HT-29 (cell line): Measurements from ENCODE around the gene HERPUD1. TPM values are rescaled to one million over a fixed set of nuclear protein-coding genes. Genes with fewer than 3 reads are reported as not detected.
"Not testable (repeated sequence)": the region's sequence is repeated elsewhere in the genome, so short reads cannot be mapped to it uniquely, and the experiment has no call there.

Experiments used
- DNase-seq: peaks from one replicate; pipeline ENCODE4 v3.0.0-alpha.2; 2015; ENCODE audit warnings: low spot score
- total RNA-seq: library from RNA; depleted of rRNA; stranded (reverse); fragments of >200 nt; shearing (Covaris generic); gene quantifications from 2 replicates; pipeline ENCODE4 v1.2.3, GENCODE V29; 2014

Gene HERPUD1
- total RNA-seq, 1 experiment from 2014 or later, result 45.1 TPM

DNA sequence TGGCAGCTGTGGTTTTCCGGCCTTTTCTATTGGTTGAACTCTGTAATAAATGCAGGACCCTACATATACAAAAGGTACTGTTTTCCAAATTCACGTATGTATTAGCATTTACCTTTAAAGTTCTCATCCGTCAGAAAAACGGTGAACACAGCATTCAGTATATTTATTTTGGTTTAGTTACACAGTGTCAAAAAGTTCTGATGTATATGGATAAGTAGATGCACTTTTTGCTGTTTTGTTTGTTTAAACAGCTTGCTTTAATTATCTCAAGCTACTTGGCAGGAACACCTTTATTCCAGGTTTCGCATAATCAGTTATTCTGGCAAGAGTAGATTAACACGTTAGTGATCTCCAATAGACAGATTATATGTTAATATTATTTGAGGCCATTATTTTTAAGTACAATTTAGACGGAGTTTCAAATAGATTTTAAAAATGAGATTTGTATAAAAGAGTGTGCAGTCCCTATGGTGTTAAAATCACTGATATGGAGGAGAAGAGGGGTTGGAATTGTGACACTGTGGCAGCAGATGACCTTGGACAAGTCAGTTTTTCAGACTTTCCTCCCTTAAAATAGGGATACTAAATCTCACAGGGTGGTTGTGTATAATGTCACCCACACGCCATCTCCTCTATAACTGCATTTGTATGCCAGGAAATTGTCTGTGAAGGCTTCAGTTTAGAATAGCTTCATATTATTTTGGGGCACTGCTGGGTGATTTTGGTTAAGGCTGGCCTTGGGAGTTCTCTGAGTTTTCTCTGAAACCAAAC is 2.1 kb downstream of the HERPUD1 start:
- DNase-seq, result no peak

DNA sequence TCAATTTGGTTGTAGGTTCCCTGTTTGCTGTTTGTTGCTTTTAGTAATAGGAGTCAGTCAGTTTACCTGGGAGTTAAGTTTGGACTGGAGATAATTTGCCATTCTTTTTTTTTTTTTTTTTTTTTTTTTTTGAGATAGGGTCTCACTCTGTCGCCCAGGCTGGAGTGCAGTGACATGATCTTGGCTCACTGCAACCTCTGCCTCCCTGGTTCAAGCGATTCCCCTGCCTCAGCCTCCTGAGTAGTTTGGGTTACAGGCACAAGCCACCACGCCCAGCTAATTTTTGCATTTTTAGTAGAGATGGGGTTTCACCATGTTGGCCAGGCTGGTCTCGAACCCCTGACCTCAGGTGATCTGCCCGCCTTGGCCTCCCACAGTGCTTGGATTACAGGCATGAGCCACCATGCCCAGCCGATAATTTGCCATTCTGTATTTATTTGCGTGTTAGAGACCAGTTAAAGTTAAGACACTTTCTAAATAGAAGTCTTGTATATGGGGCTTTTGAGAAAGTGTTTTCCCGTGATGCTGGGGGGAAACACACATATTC is 2.7 kb downstream of the HERPUD1 start:
- DNase-seq, result not testable (repeated sequence)

DNA sequence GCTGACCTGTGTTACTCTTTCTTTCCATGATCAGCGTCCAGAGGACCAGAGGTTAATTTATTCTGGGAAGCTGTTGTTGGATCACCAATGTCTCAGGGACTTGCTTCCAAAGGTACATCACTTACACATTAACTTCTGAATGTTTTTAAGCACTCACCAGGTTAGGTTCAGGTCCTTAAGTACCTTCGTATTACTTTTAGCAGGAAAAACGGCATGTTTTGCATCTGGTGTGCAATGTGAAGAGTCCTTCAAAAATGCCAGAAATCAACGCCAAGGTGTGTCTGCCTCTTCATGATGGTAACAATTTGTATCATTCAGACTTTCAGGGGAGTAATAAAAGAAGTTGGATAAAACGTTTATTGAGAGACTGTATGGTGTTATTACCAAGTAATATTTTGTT is 3.3 kb downstream of the HERPUD1 start:
- no peak for DNase-seq

DNA sequence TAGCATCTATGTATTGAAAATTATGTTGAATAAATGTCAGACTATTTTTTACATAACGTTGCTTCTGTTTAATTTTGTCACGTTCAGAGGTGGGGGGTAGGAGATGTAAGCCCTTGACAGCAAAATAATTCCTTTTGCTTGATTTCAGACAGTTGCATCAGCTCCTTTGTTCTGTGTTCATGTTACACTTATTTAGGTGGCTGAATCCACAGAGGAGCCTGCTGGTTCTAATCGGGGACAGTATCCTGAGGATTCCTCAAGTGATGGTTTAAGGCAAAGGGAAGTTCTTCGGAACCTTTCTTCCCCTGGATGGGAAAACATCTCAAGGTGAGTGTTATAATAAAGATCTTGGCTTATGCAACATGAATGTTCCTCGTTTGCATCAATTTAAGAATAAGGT is 4.5 kb downstream of the HERPUD1 start:
- no peak for DNase-seq

DNA sequence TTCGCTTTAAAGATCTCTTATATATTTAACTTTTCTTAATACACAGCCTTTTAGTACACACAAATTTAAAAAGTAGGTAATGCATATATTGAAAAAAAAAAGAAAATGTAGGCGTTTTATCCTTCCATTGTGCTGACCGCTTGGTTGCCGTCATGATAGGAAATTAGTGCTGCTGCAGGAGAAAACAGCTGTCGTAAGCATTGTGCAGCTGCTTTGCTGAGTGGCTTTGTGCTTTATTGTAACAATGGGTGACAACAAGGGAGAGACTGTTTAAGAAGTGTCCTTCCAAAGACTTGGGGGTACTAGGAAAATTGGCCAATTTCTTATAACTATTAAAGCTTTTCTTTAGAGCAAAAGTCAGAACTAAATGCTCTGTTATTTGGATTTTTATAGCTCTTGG is 5.0 kb downstream of the HERPUD1 start:
- no peak for DNase-seq

DNA sequence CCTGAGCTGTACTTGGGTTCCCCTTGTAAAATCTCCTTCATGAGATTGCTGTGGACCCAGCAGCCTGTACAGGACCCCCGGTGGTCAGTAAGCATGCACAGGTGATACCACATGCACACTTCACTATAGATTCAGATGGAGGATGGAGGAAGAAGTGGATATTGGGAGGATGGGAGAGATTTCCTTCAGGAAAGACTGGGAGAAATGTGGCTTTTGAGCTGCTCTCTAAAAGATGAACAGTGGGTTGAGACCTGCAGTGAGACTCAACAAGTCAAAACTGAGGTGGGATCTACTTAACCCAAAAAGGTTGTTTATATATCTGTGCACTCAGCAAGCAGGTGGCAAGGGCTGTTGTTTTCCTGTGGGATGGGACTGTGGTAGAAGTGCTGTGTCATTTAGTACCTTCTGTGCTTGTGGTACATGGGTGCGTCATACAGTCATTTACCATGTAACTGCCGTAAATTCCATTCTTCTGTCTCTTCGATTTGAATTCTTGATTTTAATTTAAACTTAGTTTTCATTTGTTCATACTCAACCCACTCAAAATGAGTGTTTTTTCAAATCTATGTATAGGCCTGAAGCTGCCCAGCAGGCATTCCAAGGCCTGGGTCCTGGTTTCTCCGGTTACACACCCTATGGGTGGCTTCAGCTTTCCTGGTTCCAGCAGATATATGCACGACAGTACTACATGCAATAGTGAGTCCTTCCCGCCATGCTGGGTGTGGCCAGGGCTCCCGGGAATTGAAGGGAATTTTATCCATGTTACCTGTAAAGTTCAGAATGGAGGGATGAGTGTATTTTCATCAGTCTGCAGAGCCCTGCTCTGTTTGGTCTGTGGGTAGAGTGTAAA is 6.9 kb downstream of the HERPUD1 start:
- no peak for DNase-seq

DNA sequence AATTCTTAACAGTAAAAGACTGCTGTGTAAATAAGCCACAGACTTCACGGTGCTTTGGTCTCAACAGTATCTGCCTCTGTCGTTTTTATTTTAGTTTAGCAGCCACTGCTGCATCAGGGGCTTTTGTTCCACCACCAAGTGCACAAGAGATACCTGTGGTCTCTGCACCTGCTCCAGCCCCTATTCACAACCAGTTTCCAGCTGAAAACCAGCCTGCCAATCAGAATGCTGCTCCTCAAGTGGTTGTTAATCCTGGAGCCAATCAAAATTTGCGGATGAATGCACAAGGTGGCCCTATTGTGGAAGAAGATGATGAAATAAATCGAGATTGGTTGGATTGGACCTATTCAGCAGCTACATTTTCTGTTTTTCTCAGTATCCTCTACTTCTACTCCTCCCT is 7.9 kb downstream of the HERPUD1 start:
- no peak for DNase-seq

DNA sequence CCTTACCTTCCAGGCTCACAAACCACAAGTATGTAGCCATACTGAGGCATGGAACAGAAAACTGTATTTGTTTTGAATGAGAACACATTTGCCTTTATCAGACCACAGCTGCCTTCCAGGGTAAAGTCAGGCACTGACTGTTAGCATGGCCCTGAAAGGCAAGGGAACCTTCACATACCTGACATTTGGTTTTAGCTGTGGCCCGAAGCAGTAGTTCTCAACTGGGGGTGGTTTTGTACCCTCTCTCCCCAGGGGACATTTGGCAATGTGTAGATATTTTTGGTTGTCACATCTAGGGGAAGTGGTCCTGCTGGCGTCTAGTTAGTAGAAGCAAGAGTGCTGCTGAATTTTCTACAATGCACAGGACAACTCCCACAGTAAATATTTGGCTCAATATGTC is 9.2 kb downstream of the HERPUD1 start:
- DNase-seq, result no peak

DNA sequence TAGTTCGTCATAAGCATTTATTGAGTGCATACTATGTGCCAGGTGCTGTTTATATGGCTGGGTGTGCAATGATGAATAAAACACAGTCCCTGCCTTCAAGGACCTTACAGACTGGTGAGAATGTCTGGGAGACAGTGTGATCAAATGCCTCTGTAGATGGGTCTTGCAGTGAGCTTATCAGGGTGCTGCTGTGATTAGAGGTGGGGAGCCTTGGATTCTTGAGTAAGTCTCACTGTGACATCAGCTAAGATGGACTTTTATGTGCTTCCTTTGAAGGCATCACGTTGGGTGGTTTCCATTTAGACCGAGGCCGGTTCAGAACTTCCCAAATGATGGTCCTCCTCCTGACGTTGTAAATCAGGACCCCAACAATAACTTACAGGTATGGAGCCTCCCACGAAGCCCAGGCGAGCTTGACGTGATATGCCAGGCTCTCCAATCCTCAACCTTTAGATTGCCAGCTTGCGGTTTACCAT is 10.0 kb downstream of the HERPUD1 start:
- DNase-seq, result no peak

DNA sequence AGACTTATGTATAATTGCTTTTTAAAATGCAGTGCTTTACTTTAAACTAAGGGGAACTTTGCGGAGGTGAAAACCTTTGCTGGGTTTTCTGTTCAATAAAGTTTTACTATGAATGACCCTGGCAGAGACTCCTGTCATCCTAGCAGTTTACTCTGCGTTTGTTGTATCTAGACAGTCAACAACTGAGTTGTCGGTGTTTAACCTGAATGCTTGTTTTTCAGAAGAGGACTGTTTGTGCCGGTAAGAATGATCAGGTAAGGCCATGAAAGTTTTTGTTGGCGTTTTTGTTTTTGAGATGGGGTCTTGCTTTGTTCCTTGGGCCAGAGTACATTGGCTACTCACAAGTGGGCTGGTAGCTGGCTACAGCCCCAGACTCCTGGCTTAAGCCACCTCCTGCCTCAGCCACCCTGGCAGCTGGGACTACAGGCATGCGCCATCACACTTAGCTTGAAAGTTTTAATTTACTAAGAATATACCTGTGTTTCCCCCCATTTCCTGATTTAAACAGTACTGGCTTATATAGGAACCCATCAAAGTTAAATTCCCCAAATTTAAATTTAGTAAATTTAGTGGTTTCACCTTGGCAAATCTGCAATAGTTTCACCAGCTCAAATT is 11.9 kb downstream of the HERPUD1 start:
- DNase-seq, result no peak

DNA sequence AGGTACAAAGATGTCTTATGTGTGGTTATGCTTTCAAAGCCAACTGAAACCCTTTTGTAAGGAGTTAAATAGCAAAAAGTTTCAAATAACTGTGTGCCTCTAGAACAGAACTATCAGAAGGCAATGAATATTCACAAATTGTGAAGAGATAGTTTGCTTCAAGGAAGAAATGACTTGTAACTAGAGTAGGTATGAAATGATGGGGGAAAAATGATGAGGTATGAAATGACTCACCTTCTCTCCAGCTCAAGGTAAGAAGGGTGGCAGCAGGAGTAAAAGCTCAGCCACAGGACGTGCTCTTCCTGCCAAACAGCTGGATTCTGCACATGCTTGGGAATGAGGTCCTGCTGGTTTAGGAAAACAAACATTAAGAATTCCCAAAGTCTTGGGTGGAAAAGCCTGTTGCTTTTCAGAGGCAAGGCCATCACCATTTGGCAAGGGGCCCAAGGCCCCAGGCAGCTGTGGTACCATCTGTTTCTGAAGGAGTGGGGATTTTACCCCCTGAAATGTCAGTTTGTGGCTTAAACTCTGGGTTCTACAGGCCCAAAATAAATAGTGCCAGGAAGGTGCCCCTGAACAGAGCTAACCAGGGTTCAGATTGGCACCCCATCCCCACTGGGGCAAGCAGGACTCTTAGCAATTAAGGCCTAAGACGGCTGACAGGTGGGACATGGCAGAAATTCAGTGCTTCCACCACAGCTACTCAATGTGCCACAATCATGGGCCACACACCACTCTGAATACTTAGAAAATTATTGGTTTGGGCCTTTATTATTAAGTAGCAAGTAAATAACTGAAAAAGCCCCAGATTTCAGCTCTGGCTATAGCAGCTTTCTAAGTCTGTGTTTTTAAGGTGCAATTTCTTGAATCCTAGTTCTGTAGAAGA is 13.3 kb downstream of the HERPUD1 start:
- DNase-seq, result no peak

DNA sequence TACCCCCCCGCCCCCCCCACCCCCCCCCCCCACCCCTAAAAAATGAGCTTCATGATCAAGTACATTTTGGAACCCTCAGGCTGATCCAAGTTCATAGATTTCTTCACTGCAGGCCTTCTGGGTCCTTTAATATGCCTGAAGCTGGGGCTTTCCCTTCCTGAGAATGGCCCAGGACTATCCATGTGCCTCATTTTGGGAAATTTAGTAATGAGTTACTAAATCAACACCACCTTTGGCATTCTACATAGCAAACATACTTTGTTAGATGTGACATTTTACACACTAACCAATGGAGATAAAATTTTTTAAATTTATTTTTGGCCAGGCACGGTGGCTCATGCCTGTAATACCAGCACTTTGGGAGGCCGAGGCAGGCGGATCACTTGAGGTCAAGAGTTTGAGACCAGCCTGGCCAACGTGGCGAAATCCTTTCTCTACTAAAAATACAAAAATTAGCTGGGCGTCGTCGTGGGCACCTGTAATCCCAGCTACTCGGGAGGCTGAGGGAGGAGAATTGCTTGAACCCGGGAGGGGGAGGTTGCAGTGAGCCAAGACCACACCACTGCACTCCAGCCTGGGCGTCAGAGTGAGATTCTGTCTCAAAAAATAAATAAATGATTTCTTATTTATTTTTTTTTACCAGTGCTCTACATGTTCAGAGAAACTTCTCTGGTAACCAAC is 14.0 kb downstream of the HERPUD1 start:
- no peak for DNase-seq

DNA sequence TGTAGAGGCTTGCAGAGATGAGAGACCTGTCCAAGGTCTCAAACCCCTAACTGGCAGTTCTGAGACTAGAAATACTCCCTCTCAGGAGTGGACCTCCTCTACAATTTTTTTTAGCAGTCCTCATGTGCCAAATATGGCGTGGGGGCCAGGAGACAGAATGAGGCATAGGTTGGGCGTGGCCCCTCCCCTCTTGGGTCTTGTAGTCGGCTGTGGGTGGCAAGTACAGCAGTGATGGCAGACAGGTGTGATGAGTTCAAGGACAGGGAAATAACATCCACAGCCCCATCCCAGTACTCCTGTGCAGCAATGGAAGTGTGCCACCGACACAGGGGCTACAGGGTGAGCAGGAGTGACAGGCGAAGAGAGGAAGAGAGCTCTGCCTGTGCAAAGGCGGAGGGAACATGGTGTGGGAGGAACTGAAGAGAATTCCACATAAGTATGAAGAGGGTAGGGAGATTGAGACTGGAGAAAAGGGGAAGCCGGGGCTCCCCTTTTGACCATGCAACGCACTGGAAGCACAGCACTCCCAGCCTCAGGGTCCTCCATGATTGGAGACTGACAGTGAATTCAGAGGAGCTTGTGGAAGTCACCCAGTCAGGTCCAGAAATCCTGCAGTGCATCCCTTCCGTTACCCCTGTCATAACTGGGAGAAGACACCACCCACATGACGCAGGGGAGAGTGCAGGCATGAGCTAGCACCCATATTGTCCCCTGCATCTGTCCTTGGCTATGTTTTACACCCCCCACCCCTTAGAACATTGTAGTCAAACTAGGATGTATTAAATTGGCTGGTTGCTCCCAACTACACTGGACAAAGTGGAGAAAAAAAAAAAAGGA is 15.0 kb downstream of the HERPUD1 start:
- no peak for DNase-seq

DNA sequence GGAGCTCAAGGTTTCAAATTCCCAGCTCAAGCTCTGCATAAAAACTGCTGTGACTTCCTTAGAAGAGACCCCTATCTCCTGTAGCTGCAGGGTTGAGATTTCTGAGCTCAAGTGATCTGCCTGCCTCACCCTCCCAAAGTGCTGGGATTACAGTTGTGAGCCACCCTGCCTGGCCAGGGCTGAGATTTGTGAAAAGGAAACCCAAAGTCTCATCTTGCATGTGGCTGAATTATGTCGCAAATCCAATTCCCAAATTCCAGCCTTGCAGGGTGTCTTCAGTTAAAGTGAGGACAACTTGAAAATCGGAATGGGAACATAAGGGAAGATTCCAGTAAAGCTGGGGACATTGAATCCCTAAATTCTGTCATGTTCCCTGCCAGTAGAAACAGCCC is 15.7 kb downstream of the HERPUD1 start:
- DNase-seq, result no peak

DNA sequence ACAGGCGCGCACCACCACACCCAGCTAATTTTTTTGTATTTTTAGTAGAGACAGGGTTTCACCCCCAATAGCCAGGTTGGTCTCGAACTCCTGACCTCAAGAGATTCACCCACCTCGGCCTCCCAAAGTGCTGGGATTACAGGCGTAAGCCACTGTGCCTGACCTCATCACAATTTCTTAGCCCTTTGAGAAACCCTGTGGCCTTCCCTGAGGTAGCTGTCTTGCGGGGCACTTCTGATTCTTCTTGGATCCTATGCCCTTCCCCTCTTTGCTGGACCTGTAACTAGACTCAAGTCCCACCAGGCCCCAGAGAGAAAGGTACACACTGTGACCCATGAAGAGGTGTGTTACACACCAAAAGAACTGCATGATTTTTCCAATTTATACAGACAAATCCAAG is 16.3 kb downstream of the HERPUD1 start:
- DNase-seq, result no peak

DNA sequence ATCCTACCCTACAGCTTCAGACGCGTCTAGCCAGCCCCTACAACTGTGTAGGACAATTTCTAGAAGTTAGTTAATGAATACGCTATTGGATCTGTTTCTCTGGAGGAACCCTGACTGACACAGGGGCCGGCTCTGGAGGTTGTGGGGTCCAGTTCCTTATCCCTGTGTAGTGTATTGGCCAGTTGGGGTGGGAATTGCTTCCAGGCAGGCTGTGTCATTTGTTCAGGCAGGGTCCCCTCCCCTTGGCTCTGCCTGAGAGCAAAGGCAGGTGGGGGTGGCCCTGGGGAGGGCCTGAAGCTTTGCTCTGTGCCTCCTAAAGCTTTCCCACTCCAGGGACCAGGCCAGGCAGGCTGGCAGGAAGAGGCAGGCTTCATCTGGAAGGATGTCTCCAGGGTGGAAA is 18.1 kb downstream of the HERPUD1 start:
- DNase-seq, result no peak

DNA sequence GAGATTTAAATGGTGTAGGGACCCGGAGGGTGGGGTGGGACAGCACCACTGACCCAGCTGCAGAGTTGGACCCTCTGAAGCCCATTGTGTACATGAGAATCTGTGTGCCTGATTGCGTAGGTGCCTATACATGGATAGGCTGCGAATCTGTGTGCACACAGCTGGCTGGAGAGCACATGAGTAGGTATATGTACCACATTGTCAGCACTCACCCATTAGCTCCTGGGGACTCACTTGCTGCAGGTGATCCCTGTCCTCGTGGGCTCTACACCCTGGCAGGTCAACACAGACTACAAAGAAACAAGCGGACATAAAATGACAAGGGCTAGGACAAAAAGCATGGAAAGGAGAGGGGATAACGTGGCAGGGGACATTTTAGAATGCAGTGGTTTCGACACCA is 18.5 kb downstream of the HERPUD1 start:
- DNase-seq, result no peak

DNA sequence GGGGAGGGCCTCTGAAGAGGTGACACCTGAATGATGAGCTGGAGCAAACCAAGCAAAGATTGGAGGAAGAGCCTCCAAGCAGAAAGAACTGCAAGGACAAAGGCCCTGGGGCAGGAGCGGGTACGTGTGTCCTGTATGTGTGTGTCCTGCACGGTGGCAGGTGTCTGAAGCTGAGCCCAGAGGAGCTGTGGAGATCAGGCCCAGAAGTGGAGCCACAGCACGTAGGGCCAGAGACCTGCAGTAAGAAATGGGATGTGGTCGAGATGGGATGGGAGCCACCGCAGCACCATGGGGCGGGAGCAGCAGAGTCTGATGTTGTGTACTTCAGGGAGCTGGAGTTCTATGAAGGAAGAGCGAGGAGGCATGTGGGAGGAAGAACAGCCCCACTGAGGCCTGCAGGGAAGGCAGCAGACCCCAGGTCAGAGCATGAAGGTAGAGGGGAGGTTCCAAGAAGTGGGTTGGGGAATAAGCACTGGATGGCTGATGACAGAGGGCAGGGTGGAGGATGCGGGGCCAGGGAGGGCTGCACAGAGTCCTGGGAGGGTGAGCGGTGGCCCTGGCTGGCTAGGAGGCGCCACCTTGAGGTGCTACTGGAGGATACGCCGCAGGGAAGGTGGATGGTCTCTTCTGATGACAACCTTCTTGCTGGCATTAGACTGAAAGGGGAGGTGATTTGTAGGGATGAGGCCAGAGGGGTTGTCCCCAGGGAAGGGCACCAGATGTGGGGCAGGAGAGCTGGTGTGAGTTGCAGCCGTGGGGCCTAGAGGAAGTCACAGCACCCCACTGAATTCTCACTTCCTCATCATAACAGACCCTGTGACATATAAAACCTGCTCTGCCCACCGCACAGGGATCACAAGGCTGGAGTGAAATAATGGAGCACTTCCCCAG is 19.2 kb downstream of the HERPUD1 start:
- DNase-seq, result peak; percentile 69

DNA sequence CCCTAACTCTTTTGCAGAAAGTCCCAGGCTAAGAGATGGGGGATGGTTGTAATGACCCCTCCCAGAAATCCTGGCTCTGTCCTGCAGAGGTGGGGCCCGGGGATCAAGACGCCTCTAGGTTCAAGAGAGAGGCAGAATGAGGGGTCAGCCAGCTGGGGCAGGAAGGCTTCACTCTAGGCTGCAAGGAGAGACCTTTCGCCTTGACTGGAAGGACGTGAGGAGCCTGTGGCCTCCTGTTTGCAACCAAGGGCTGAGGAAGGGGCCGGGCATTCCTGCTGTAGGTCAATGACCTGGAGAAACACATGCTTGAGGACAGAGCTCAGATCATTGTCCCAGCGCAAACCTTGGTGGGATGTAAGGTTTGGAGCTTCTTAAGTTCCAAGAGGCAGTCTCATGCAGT is 21.1 kb downstream of the HERPUD1 start:
- DNase-seq, result no peak
